ENCODE data around the gene SUSD6. TPM values are rescaled to one million over a fixed set of nuclear protein-coding genes. Genes with fewer than 3 reads are reported as not detected.

The SUSD6 gene
- total and polyA plus RNA-seq, 2 experiments from 2014 or later: 15.7 to 28.4 TPM

DNA sequence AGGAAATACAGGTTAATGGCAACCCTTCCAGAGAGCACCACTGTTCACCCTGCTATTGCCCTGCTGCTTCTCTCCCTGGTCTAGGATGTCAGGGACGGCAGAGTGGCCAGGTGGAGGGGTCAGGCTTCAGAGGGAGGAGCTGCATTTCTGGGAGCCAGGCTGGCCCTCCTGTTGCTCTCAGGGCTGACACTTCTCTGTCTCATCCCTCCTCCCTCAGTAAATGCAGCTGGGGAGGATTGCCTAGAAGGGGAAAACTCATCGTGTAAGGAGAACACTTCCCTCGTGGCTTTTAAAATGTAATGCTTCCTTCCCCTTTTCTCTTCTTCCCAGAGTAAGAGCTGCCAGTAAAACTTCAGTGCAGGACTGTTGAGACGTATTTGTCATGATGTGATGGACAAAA is 20.8 kb downstream of the SUSD6 start:
- no peaks in the 10 kb centered on the region for H3K9me2 ChIP-seq (replicated peaks; ENCODE audit: insufficient read depth)
- H4K20me1 ChIP-seq (ENCODE audit: insufficient read depth, poor library complexity, severe bottlenecking): peaks cover 49% of the 10 kb centered on the region
- no peak for DNase-seq (ENCODE audit: low spot score)
- peaks cover 100% of the 10 kb centered on the region for H3K79me2 ChIP-seq
- no peaks in the 10 kb centered on the region for H3K36me3 ChIP-seq (replicated peaks; ENCODE audit: insufficient read depth, low read depth)
- H3K27me3 ChIP-seq: no peaks in the 10 kb centered on the region
- no peak overlapping the region for H2AFZ ChIP-seq
- H3K4me1 ChIP-seq (ENCODE audit: insufficient read depth): peaks cover 69% of the 10 kb centered on the region
- no peak for TF ChIP-seq EZH2 (IDR thresholded peaks at IDR 0.05; ENCODE audit: borderline replicate concordance)
- TF ChIP-seq, protein P1, sequence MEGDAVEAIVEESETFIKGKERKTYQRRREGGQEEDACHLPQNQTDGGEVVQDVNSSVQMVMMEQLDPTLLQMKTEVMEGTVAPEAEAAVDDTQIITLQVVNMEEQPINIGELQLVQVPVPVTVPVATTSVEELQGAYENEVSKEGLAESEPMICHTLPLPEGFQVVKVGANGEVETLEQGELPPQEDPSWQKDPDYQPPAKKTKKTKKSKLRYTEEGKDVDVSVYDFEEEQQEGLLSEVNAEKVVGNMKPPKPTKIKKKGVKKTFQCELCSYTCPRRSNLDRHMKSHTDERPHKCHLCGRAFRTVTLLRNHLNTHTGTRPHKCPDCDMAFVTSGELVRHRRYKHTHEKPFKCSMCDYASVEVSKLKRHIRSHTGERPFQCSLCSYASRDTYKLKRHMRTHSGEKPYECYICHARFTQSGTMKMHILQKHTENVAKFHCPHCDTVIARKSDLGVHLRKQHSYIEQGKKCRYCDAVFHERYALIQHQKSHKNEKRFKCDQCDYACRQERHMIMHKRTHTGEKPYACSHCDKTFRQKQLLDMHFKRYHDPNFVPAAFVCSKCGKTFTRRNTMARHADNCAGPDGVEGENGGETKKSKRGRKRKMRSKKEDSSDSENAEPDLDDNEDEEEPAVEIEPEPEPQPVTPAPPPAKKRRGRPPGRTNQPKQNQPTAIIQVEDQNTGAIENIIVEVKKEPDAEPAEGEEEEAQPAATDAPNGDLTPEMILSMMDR (IDR thresholded peaks at IDR 0.05; ENCODE audit: poor library complexity): no peak
- no peak for TF ChIP-seq EZH2phosphoT487 (IDR thresholded peaks at IDR 0.05; ENCODE audit: low read depth, severe bottlenecking, unreplicated experiment)
- no peak overlapping the region for H3K4me2 ChIP-seq
- H3K9me3 ChIP-seq (ENCODE audit: low read depth): no peaks in the 10 kb centered on the region
- no peak overlapping the region for H3K4me3 ChIP-seq
- WGBS (ENCODE audit: low lambda C conversion rate, missing lambda C conversion rate): 37% methylated on average over 4 of the region's 4 CpGs
- peak overlapping the region; percentile 80 for H3K27ac ChIP-seq

DNA sequence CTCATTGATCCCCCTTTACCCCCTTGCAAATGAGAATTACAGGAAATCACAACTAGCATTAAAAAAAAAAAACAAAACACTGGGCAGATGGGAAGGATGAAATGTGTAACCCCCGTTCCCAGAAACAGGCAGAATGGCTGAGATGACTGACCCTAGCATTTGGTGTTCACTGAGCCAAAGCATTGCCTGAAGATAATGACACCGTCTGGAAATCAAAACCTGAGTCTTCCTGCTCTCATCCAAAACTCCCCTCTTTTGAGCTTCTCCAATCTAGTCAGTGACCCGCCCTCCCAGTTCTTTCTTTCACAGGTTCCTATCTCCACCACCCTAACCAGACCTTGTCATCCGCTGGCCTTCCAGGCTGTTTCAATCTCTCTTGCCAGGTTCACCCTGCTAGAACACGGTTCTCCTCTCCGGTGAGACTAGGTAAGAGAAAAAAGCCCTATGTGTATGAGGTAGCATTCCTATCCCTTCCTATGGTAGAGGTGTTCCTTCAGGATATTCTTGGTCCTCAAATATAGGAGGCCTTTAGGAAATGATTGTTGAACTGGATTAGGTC is 21.3 kb downstream of the SUSD6 start:
- Histone ChIP-seq H4K20me1 (ENCODE audit: insufficient read depth, poor library complexity, severe bottlenecking) (peaks cover 49% of the 10 kb centered on the region), H3K9me3 (ENCODE audit: low read depth) (no peaks in the 10 kb centered on the region), H3K27me3 (no peaks in the 10 kb centered on the region), H3K79me2 (peaks cover 100% of the 10 kb centered on the region), H3K4me1 (ENCODE audit: insufficient read depth) (peaks cover 74% of the 10 kb centered on the region), H3K27ac (peak overlapping the region; percentile 80), H3K9me2 (replicated peaks; ENCODE audit: insufficient read depth) (no peaks in the 10 kb centered on the region), H3K4me2 (peak overlapping the region; percentile 50), H2AFZ (no peak overlapping the region), H3K36me3 (replicated peaks; ENCODE audit: insufficient read depth, low read depth) (no peaks in the 10 kb centered on the region), H3K4me3 (no peak overlapping the region)
- TF ChIP-seq EZH2 (IDR thresholded peaks at IDR 0.05; ENCODE audit: borderline replicate concordance): no peak
- TF ChIP-seq, protein P1 (IDR thresholded peaks at IDR 0.05; ENCODE audit: poor library complexity): no peak
- no peak for TF ChIP-seq EZH2phosphoT487 (IDR thresholded peaks at IDR 0.05; ENCODE audit: low read depth, severe bottlenecking, unreplicated experiment)
- no peak for DNase-seq (ENCODE audit: low spot score)
- WGBS (ENCODE audit: low lambda C conversion rate, missing lambda C conversion rate): 81% methylated on average over 6 of the region's 6 CpGs

DNA sequence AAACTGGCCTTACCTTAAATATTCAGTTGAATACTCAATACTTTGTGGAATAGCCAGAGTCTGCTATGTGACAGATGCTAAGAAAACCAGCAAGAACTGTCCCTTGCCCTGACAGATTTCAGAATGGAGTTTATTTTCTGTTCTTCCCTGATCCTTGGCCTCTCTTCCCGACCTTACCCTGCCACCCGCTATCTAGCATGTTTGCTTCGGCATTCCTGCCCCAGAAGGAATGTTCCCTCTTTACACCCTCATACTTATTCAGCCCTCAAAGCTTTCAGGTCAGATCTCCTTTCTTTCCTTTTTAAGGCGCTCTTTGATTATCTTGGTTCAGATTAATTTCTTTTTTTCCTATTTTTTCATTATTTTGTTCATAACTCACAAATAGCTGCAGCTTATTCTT is 21.8 kb downstream of the SUSD6 start:
- no peak for TF ChIP-seq EZH2 (IDR thresholded peaks at IDR 0.05; ENCODE audit: borderline replicate concordance)
- TF ChIP-seq, protein P1 (IDR thresholded peaks at IDR 0.05; ENCODE audit: poor library complexity): no peak
- TF ChIP-seq EZH2phosphoT487 (IDR thresholded peaks at IDR 0.05; ENCODE audit: low read depth, severe bottlenecking, unreplicated experiment): no peak
- Histone ChIP-seq H3K79me2 (peaks cover 96% of the 10 kb centered on the region), H2AFZ (no peak overlapping the region), H3K4me3 (no peak overlapping the region), H3K4me1 (ENCODE audit: insufficient read depth) (peaks cover 78% of the 10 kb centered on the region), H3K27ac (peak overlapping the region; percentile 80), H3K9me2 (replicated peaks; ENCODE audit: insufficient read depth) (no peaks in the 10 kb centered on the region), H3K4me2 (peak overlapping the region; percentile 50), H4K20me1 (ENCODE audit: insufficient read depth, poor library complexity, severe bottlenecking) (peaks cover 48% of the 10 kb centered on the region), H3K9me3 (ENCODE audit: low read depth) (no peaks in the 10 kb centered on the region), H3K36me3 (replicated peaks; ENCODE audit: insufficient read depth, low read depth) (no peaks in the 10 kb centered on the region), H3K27me3 (no peaks in the 10 kb centered on the region)
- 33% methylated on average over 4 of the region's 4 CpGs for WGBS (ENCODE audit: low lambda C conversion rate, missing lambda C conversion rate)
- DNase-seq (ENCODE audit: low spot score): no peak
